Measurements from ENCODE around the gene KLK13. TPM values are rescaled to one million over a fixed set of nuclear protein-coding genes. Genes with fewer than 3 reads are reported as not detected.
A peak's percentile ranks its signal among the peaks of the same experiment; 100 is the strongest.

The KLK13 gene
- total RNA-seq (not detected), total RNA-seq (0 reads per million in 2 donors)

GRCh38 chr19:51064534-51065220 is at the start of gene KLK13:
Gene KLK13, minus strand, starts transcription at chr19:51065092. Its CDS starts 25 bp downstream, at chr19:51065067.
- ATAC-seq (no peak), DNase-seq (no peak)
- Mint-ChIP-seq H3K4me1 (no peaks in the 10 kb centered on the region), H3K27ac (no peak within 1 kb of the TSS), H3K36me3 (ENCODE audit: low read depth) (peaks cover 9% of the 10 kb centered on the region), H3K27me3 (peaks cover 15% of the 10 kb centered on the region), H3K4me3 (peak within 1 kb of the TSS; percentile 68)
- H3K9me3 ChIP-seq (ENCODE audit: control insufficient read depth, low read length, poor library complexity, severe bottlenecking): no peaks in the 10 kb centered on the region

- Mint-ChIP-seq H3K4me1 (peaks cover 17% of the 10 kb centered on the region), H3K27me3 (no peaks in the 10 kb centered on the region), H3K36me3 (ENCODE audit: low read depth) (no peaks in the 10 kb centered on the region), H3K27ac (no peak overlapping the region), H3K4me3 (no peak overlapping the region)
- peak; percentile 35 for ATAC-seq
- no peaks in the 10 kb centered on the region for H3K9me3 ChIP-seq (ENCODE audit: control insufficient read depth, low read length, poor library complexity, severe bottlenecking)
- no peak for DNase-seq
These were observed 49.3 kb upstream of the KLK13 start for GRCh38 chr19:51114087-51114729.

- no peak for DNase-seq
These were observed 46.7 kb upstream of the KLK13 start for GRCh38 chr19:51111606-51112005.

GRCh38 chr19:51110666-51110971 is 45.7 kb upstream of the KLK13 start:
- Mint-ChIP-seq H3K4me1 (peaks cover 32% of the 10 kb centered on the region), H3K27ac (no peak overlapping the region), H3K4me3 (no peak overlapping the region), H3K36me3 (ENCODE audit: low read depth) (no peaks in the 10 kb centered on the region), H3K27me3 (no peaks in the 10 kb centered on the region)
- no peak for ATAC-seq
- DNase-seq: no peak
- no peaks in the 10 kb centered on the region for H3K9me3 ChIP-seq (ENCODE audit: control insufficient read depth, low read length, poor library complexity, severe bottlenecking)

More at GRCh38 chr19:51111606-51112005, 46.7 kb upstream of the KLK13 start:
- H3K9me3 ChIP-seq (ENCODE audit: control insufficient read depth, low read length, poor library complexity, severe bottlenecking): no peaks in the 10 kb centered on the region
- H3K36me3 Mint-ChIP-seq (ENCODE audit: low read depth): no peaks in the 10 kb centered on the region
- no peaks in the 10 kb centered on the region for H3K27me3 Mint-ChIP-seq
- H3K27ac Mint-ChIP-seq: no peak overlapping the region
- no peak overlapping the region for H3K4me3 Mint-ChIP-seq
- ATAC-seq: no peak
- H3K4me1 Mint-ChIP-seq: peaks cover 31% of the 10 kb centered on the region

GRCh38 chr19:51108805-51109146 is 43.9 kb upstream of the KLK13 start:
- peaks cover 28% of the 10 kb centered on the region for H3K4me1 Mint-ChIP-seq
- peak; percentile 59 for ATAC-seq
- peak overlapping the region; percentile 97 for H3K4me3 Mint-ChIP-seq
- peak overlapping the region; percentile 98 for H3K27ac Mint-ChIP-seq
- no peaks in the 10 kb centered on the region for H3K27me3 Mint-ChIP-seq
- no peaks in the 10 kb centered on the region for H3K9me3 ChIP-seq (ENCODE audit: control insufficient read depth, low read length, poor library complexity, severe bottlenecking)
- DNase-seq: no peak
- H3K36me3 Mint-ChIP-seq (ENCODE audit: low read depth): no peaks in the 10 kb centered on the region

- peak within 1 kb of the TSS; percentile 98 for H3K27ac Mint-ChIP-seq
- H3K4me3 Mint-ChIP-seq: peak within 1 kb of the TSS; percentile 97
- peak; percentile 91 to 98 (median 95) for DNase-seq
- H3K27me3 Mint-ChIP-seq: no peaks in the 10 kb centered on the region
- H3K9me3 ChIP-seq (ENCODE audit: control insufficient read depth, low read length, poor library complexity, severe bottlenecking): no peaks in the 10 kb centered on the region
- H3K36me3 Mint-ChIP-seq (ENCODE audit: low read depth): no peaks in the 10 kb centered on the region
- peaks cover 27% of the 10 kb centered on the region for H3K4me1 Mint-ChIP-seq
- ATAC-seq: peak; percentile 99
These were observed 43.3 kb upstream of the KLK13 start, which contains the start of gene CTU1 for GRCh38 chr19:51108066-51108804. Gene CTU1, minus strand, starts transcription at chr19:51108409. Its CDS starts 3,840 bp downstream, at chr19:51104569.

GRCh38 chr19:51107406-51108065 is 42.6 kb upstream of the KLK13 start:
- no peaks in the 10 kb centered on the region for H3K36me3 Mint-ChIP-seq (ENCODE audit: low read depth)
- H3K27me3 Mint-ChIP-seq: no peaks in the 10 kb centered on the region
- H3K4me3 Mint-ChIP-seq: peak overlapping the region; percentile 97
- H3K4me1 Mint-ChIP-seq: peaks cover 30% of the 10 kb centered on the region
- no peak for ATAC-seq
- peak overlapping the region; percentile 98 for H3K27ac Mint-ChIP-seq
- no peak for DNase-seq
- H3K9me3 ChIP-seq (ENCODE audit: control insufficient read depth, low read length, poor library complexity, severe bottlenecking): no peaks in the 10 kb centered on the region

- DNase-seq: no peak
- Mint-ChIP-seq H3K27ac (no peak overlapping the region), H3K4me1 (peaks cover 39% of the 10 kb centered on the region), H3K4me3 (no peak overlapping the region), H3K27me3 (no peaks in the 10 kb centered on the region), H3K36me3 (ENCODE audit: low read depth) (no peaks in the 10 kb centered on the region)
- no peaks in the 10 kb centered on the region for H3K9me3 ChIP-seq (ENCODE audit: control insufficient read depth, low read length, poor library complexity, severe bottlenecking)
- no peak for ATAC-seq
These were observed 39.0 kb upstream of the KLK13 start for GRCh38 chr19:51103926-51104341.

GRCh38 chr19:51102991-51103390 is 38.1 kb upstream of the KLK13 start:
- Mint-ChIP-seq H3K27me3 (no peaks in the 10 kb centered on the region), H3K4me3 (no peak overlapping the region), H3K27ac (no peak overlapping the region), H3K36me3 (ENCODE audit: low read depth) (no peaks in the 10 kb centered on the region), H3K4me1 (peaks cover 32% of the 10 kb centered on the region)
- H3K9me3 ChIP-seq (ENCODE audit: control insufficient read depth, low read length, poor library complexity, severe bottlenecking): no peaks in the 10 kb centered on the region
- DNase-seq (no peak), ATAC-seq (no peak)

GRCh38 chr19:51101171-51101865 is 36.4 kb upstream of the KLK13 start:
- Mint-ChIP-seq H3K4me1 (peaks cover 30% of the 10 kb centered on the region), H3K27ac (no peak overlapping the region), H3K27me3 (no peaks in the 10 kb centered on the region), H3K36me3 (ENCODE audit: low read depth) (peaks cover 4% of the 10 kb centered on the region), H3K4me3 (no peak overlapping the region)
- DNase-seq (no peak), ATAC-seq (no peak)
- no peaks in the 10 kb centered on the region for H3K9me3 ChIP-seq (ENCODE audit: control insufficient read depth, low read length, poor library complexity, severe bottlenecking)

GRCh38 chr19:51100601-51101000 is 35.7 kb upstream of the KLK13 start:
- H3K9me3 ChIP-seq (ENCODE audit: control insufficient read depth, low read length, poor library complexity, severe bottlenecking): no peaks in the 10 kb centered on the region
- peaks cover 4% of the 10 kb centered on the region for H3K36me3 Mint-ChIP-seq (ENCODE audit: low read depth)
- H3K27ac Mint-ChIP-seq: no peak overlapping the region
- no peaks in the 10 kb centered on the region for H3K27me3 Mint-ChIP-seq
- no peak for ATAC-seq
- no peak for DNase-seq
- H3K4me1 Mint-ChIP-seq: peaks cover 25% of the 10 kb centered on the region
- H3K4me3 Mint-ChIP-seq: no peak overlapping the region

- H3K36me3 Mint-ChIP-seq (ENCODE audit: low read depth): peaks cover 4% of the 10 kb centered on the region
- peak overlapping the region; percentile 36 for H3K4me3 Mint-ChIP-seq
- peak; percentile 4 for ATAC-seq
These were observed 34.1 kb upstream of the KLK13 start for GRCh38 chr19:51099047-51099382.

More at GRCh38 chr19:51099047-51099382, 34.1 kb upstream of the KLK13 start:
- H3K9me3 ChIP-seq (ENCODE audit: control insufficient read depth, low read length, poor library complexity, severe bottlenecking): no peaks in the 10 kb centered on the region
- Mint-ChIP-seq H3K27ac (no peak overlapping the region), H3K27me3 (no peaks in the 10 kb centered on the region), H3K4me1 (peaks cover 25% of the 10 kb centered on the region)
- no peak for DNase-seq
